Measurements from ENCODE around the gene GOLM1. TPM values are rescaled to one million over a fixed set of nuclear protein-coding genes. Genes with fewer than 3 reads are reported as not detected.

GOLM1 gene
- total and polyA plus RNA-seq, 4 donors, result 7.9 to 28.5 (median 13.2) TPM

DNA sequence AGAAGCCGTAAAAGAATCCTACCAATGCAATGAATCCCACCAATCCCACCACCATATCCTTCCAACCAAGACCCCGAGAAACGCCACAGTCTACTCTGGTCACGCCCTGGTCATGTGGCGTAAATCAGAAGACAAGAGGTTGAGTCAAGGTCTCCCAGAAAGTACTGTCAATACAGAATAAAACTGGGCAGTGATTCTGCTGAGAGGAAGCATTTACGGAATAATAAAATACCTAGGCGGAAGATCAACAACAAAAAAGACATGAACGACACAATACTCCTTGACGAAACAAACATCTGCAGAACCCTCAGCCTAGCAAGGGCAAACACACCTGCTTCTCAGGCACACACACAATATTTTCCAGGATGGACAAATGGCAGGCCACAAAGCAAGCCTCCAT, 62.8 kb downstream of the GOLM1 start:
- Histone ChIP-seq H3K27ac (ENCODE audit: low read depth in 1 of 2, low read length in 2 of 2) (no peak overlapping the region), H3K27me3 (ENCODE audit: control insufficient read depth in 4 of 4, insufficient read depth in 4 of 4, low read length in 3 of 4) (no peaks in the 10 kb centered on the region), H3K9ac (ENCODE audit: low read depth in 1 of 2, low read length in 2 of 2) (no peak overlapping the region), H3K4me3 (ENCODE audit: low read depth in 1 of 3, low read length in 3 of 3) (no peak overlapping the region), H3K4me1 (ENCODE audit: control insufficient read depth in 4 of 4, insufficient read depth in 4 of 4, low read length in 3 of 4) (no peaks in the 10 kb centered on the region), H3K9me3 (ENCODE audit: control insufficient read depth in 4 of 4, low read length in 3 of 4) (no peaks in the 10 kb centered on the region), H3K36me3 (ENCODE audit: control insufficient read depth in 4 of 4, insufficient read depth in 3 of 4, low read depth in 1 of 4, low read length in 3 of 4) (no peaks in the 10 kb centered on the region)
- WGBS, result 92% methylated on average over 9 of the region's 9 CpGs
- no peak for DNase-seq (ENCODE audit: low spot score)
- TF ChIP-seq, protein P1, sequence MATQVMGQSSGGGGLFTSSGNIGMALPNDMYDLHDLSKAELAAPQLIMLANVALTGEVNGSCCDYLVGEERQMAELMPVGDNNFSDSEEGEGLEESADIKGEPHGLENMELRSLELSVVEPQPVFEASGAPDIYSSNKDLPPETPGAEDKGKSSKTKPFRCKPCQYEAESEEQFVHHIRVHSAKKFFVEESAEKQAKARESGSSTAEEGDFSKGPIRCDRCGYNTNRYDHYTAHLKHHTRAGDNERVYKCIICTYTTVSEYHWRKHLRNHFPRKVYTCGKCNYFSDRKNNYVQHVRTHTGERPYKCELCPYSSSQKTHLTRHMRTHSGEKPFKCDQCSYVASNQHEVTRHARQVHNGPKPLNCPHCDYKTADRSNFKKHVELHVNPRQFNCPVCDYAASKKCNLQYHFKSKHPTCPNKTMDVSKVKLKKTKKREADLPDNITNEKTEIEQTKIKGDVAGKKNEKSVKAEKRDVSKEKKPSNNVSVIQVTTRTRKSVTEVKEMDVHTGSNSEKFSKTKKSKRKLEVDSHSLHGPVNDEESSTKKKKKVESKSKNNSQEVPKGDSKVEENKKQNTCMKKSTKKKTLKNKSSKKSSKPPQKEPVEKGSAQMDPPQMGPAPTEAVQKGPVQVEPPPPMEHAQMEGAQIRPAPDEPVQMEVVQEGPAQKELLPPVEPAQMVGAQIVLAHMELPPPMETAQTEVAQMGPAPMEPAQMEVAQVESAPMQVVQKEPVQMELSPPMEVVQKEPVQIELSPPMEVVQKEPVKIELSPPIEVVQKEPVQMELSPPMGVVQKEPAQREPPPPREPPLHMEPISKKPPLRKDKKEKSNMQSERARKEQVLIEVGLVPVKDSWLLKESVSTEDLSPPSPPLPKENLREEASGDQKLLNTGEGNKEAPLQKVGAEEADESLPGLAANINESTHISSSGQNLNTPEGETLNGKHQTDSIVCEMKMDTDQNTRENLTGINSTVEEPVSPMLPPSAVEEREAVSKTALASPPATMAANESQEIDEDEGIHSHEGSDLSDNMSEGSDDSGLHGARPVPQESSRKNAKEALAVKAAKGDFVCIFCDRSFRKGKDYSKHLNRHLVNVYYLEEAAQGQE (IDR thresholded peaks at IDR 0.05), result no peak
- TF ChIP-seq TAF1 (conservative IDR thresholded peaks at IDR 0.05) (no peak), FOXA2 (IDR thresholded peaks at IDR 0.05) (no peak), RXRA (IDR thresholded peaks at IDR 0.05) (no peak), GABPA (IDR thresholded peaks at IDR 0.05 in 1 of 2, conservative IDR thresholded peaks at IDR 0.05 in 1 of 2) (no peak), FOXA1 (IDR thresholded peaks at IDR 0.05) (no peak), RAD21 (IDR thresholded peaks at IDR 0.05) (no peak), EGR1 (IDR thresholded peaks at IDR 0.05; ENCODE audit: low read depth in 2 of 2) (no peak), SP1 (IDR thresholded peaks at IDR 0.05) (no peak), HNF4G (IDR thresholded peaks at IDR 0.05) (no peak), JUND (IDR thresholded peaks at IDR 0.05) (no peak), HNF4A (conservative IDR thresholded peaks at IDR 0.05) (no peak), NR2F2 (IDR thresholded peaks at IDR 0.05) (no peak), YY1 (IDR thresholded peaks at IDR 0.05) (no peak)
- TF ChIP-seq, protein P2, sequence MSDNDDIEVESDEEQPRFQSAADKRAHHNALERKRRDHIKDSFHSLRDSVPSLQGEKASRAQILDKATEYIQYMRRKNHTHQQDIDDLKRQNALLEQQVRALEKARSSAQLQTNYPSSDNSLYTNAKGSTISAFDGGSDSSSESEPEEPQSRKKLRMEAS (IDR thresholded peaks at IDR 0.05), result no peak
- TF ChIP-seq, protein P3, sequence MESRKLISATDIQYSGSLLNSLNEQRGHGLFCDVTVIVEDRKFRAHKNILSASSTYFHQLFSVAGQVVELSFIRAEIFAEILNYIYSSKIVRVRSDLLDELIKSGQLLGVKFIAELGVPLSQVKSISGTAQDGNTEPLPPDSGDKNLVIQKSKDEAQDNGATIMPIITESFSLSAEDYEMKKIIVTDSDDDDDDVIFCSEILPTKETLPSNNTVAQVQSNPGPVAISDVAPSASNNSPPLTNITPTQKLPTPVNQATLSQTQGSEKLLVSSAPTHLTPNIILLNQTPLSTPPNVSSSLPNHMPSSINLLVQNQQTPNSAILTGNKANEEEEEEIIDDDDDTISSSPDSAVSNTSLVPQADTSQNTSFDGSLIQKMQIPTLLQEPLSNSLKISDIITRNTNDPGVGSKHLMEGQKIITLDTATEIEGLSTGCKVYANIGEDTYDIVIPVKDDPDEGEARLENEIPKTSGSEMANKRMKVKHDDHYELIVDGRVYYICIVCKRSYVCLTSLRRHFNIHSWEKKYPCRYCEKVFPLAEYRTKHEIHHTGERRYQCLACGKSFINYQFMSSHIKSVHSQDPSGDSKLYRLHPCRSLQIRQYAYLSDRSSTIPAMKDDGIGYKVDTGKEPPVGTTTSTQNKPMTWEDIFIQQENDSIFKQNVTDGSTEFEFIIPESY (IDR thresholded peaks at IDR 0.05), result no peak
- TF ChIP-seq, protein P4, sequence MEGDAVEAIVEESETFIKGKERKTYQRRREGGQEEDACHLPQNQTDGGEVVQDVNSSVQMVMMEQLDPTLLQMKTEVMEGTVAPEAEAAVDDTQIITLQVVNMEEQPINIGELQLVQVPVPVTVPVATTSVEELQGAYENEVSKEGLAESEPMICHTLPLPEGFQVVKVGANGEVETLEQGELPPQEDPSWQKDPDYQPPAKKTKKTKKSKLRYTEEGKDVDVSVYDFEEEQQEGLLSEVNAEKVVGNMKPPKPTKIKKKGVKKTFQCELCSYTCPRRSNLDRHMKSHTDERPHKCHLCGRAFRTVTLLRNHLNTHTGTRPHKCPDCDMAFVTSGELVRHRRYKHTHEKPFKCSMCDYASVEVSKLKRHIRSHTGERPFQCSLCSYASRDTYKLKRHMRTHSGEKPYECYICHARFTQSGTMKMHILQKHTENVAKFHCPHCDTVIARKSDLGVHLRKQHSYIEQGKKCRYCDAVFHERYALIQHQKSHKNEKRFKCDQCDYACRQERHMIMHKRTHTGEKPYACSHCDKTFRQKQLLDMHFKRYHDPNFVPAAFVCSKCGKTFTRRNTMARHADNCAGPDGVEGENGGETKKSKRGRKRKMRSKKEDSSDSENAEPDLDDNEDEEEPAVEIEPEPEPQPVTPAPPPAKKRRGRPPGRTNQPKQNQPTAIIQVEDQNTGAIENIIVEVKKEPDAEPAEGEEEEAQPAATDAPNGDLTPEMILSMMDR (IDR thresholded peaks at IDR 0.05; ENCODE audit: low read depth, low read length, missing input control), result no peak
- TF ChIP-seq, protein P5, sequence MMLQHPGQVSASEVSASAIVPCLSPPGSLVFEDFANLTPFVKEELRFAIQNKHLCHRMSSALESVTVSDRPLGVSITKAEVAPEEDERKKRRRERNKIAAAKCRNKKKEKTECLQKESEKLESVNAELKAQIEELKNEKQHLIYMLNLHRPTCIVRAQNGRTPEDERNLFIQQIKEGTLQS (IDR thresholded peaks at IDR 0.05), result no peak
